ENCODE measurements around the gene ESPL1. TPM values are rescaled to one million over a fixed set of nuclear protein-coding genes. Genes with fewer than 3 reads are reported as not detected.
A peak's percentile ranks its signal among the peaks of the same experiment; 100 is the strongest.

ESPL1 gene
- total RNA-seq (under 1 TPM; 0.30 to 0.83 TPM), total RNA-seq (2.4 to 14.5 reads per million in 2 donors)

- H3K36me3 Mint-ChIP-seq (ENCODE audit: low read depth), result no peaks in the 10 kb centered on the region
- H3K4me3 Mint-ChIP-seq, result peak within 1 kb of the TSS; percentile 99
- peak; percentile 62 to 78 (median 74) for DNase-seq
- peak within 1 kb of the TSS; percentile 88 for H3K27ac Mint-ChIP-seq
- H3K27me3 Mint-ChIP-seq, result no peaks in the 10 kb centered on the region
- ATAC-seq, result peak; percentile 89
- no peaks in the 10 kb centered on the region for H3K9me3 ChIP-seq (ENCODE audit: control insufficient read depth, low read length, poor library complexity, severe bottlenecking)
- H3K4me1 Mint-ChIP-seq, result peaks cover 20% of the 10 kb centered on the region
Measured at GRCh38 chr12:53267999-53268629, at the start of gene ESPL1. TSS of gene ESPL1 (plus strand) at chr12:53268299. CDS start at chr12:53268767, 468 bp downstream.

- peak overlapping the region; percentile 100 for H3K4me3 Mint-ChIP-seq
- no peak for ATAC-seq
- peak overlapping the region; percentile 99 for H3K27ac Mint-ChIP-seq
- peaks cover 66% of the 10 kb centered on the region for H3K4me1 Mint-ChIP-seq
- H3K36me3 Mint-ChIP-seq (ENCODE audit: low read depth), result peaks cover 6% of the 10 kb centered on the region
- DNase-seq, result no peak
- H3K9me3 ChIP-seq (ENCODE audit: control insufficient read depth, low read length, poor library complexity, severe bottlenecking), result no peaks in the 10 kb centered on the region
- H3K27me3 Mint-ChIP-seq, result no peaks in the 10 kb centered on the region
Measured at GRCh38 chr12:53218551-53219291, 49.4 kb upstream of the ESPL1 start.

- Mint-ChIP-seq H3K27me3 (no peaks in the 10 kb centered on the region), H3K4me1 (peaks cover 67% of the 10 kb centered on the region), H3K27ac (peak overlapping the region; percentile 99), H3K4me3 (peak overlapping the region; percentile 100), H3K36me3 (ENCODE audit: low read depth) (peaks cover 6% of the 10 kb centered on the region)
- no peak for DNase-seq
- ATAC-seq, result peak; percentile 27
- no peaks in the 10 kb centered on the region for H3K9me3 ChIP-seq (ENCODE audit: control insufficient read depth, low read length, poor library complexity, severe bottlenecking)
Measured at GRCh38 chr12:53219292-53219955, 48.7 kb upstream of the ESPL1 start.

GRCh38 chr12:53219956-53220693 is 48.0 kb upstream of the ESPL1 start:
- Mint-ChIP-seq H3K4me1 (peaks cover 69% of the 10 kb centered on the region), H3K27me3 (no peaks in the 10 kb centered on the region), H3K4me3 (peak overlapping the region; percentile 100), H3K36me3 (ENCODE audit: low read depth) (peaks cover 6% of the 10 kb centered on the region), H3K27ac (peak overlapping the region; percentile 99)
- H3K9me3 ChIP-seq (ENCODE audit: control insufficient read depth, low read length, poor library complexity, severe bottlenecking), result no peaks in the 10 kb centered on the region
- ATAC-seq (peak; percentile 72), DNase-seq (peak; percentile 61 to 66 (median 61))

GRCh38 chr12:53220694-53221202 is 47.4 kb upstream of the ESPL1 start:
- peak overlapping the region; percentile 99 for H3K27ac Mint-ChIP-seq
- ATAC-seq (peak; percentile 69), DNase-seq (peak; percentile 54 to 80 (median 78))
- peak overlapping the region; percentile 100 for H3K4me3 Mint-ChIP-seq
- H3K36me3 Mint-ChIP-seq (ENCODE audit: low read depth), result peaks cover 10% of the 10 kb centered on the region
- H3K9me3 ChIP-seq (ENCODE audit: control insufficient read depth, low read length, poor library complexity, severe bottlenecking), result no peaks in the 10 kb centered on the region
- no peaks in the 10 kb centered on the region for H3K27me3 Mint-ChIP-seq
- H3K4me1 Mint-ChIP-seq, result peaks cover 69% of the 10 kb centered on the region

GRCh38 chr12:53221203-53222080 is 46.7 kb upstream of the ESPL1 start:
- DNase-seq (peak in 2 of 3 donors; percentile 38 to 46), ATAC-seq (peak; percentile 12)
- H3K27ac Mint-ChIP-seq, result peak overlapping the region; percentile 95
- H3K9me3 ChIP-seq (ENCODE audit: control insufficient read depth, low read length, poor library complexity, severe bottlenecking), result no peaks in the 10 kb centered on the region
- H3K27me3 Mint-ChIP-seq, result no peaks in the 10 kb centered on the region
- H3K4me1 Mint-ChIP-seq, result peaks cover 67% of the 10 kb centered on the region
- H3K36me3 Mint-ChIP-seq (ENCODE audit: low read depth), result peaks cover 10% of the 10 kb centered on the region
- H3K4me3 Mint-ChIP-seq, result peak overlapping the region; percentile 100

GRCh38 chr12:53222170-53222721 is 45.9 kb upstream of the ESPL1 start:
- ATAC-seq (no peak), DNase-seq (no peak)
- no peaks in the 10 kb centered on the region for H3K27me3 Mint-ChIP-seq
- H3K36me3 Mint-ChIP-seq (ENCODE audit: low read depth), result peaks cover 14% of the 10 kb centered on the region
- no peaks in the 10 kb centered on the region for H3K9me3 ChIP-seq (ENCODE audit: control insufficient read depth, low read length, poor library complexity, severe bottlenecking)
- H3K4me1 Mint-ChIP-seq, result peaks cover 66% of the 10 kb centered on the region
- H3K27ac Mint-ChIP-seq, result peak overlapping the region; percentile 95
- peak overlapping the region; percentile 100 for H3K4me3 Mint-ChIP-seq

- Mint-ChIP-seq H3K4me3 (peak overlapping the region; percentile 100), H3K27ac (peak overlapping the region; percentile 95), H3K27me3 (no peaks in the 10 kb centered on the region), H3K4me1 (peaks cover 67% of the 10 kb centered on the region), H3K36me3 (ENCODE audit: low read depth) (peaks cover 14% of the 10 kb centered on the region)
- no peak for DNase-seq
- ATAC-seq, result no peak
- no peaks in the 10 kb centered on the region for H3K9me3 ChIP-seq (ENCODE audit: control insufficient read depth, low read length, poor library complexity, severe bottlenecking)
Measured at GRCh38 chr12:53222806-53223261, 45.3 kb upstream of the ESPL1 start.

GRCh38 chr12:53223389-53224060 is 44.6 kb upstream of the ESPL1 start:
- ATAC-seq (no peak), DNase-seq (peak in 2 of 3 donors; percentile 27 to 52)
- Mint-ChIP-seq H3K4me3 (peak overlapping the region; percentile 100), H3K27me3 (no peaks in the 10 kb centered on the region), H3K4me1 (peaks cover 67% of the 10 kb centered on the region), H3K36me3 (ENCODE audit: low read depth) (peaks cover 17% of the 10 kb centered on the region), H3K27ac (peak overlapping the region; percentile 95)
- no peaks in the 10 kb centered on the region for H3K9me3 ChIP-seq (ENCODE audit: control insufficient read depth, low read length, poor library complexity, severe bottlenecking)

- ATAC-seq (no peak), DNase-seq (no peak)
- Mint-ChIP-seq H3K4me3 (peak overlapping the region; percentile 82), H3K27ac (peak overlapping the region; percentile 95), H3K4me1 (peaks cover 72% of the 10 kb centered on the region), H3K27me3 (no peaks in the 10 kb centered on the region), H3K36me3 (ENCODE audit: low read depth) (peaks cover 16% of the 10 kb centered on the region)
- H3K9me3 ChIP-seq (ENCODE audit: control insufficient read depth, low read length, poor library complexity, severe bottlenecking), result no peaks in the 10 kb centered on the region
Measured at GRCh38 chr12:53224061-53224896, 43.8 kb upstream of the ESPL1 start.

Measured in T-helper 17 cell (primary cell).